Thyroid gland (tissue), 4 donors: ENCODE data around the gene ADGRF4. TPM values are rescaled to one million over a fixed set of nuclear protein-coding genes. Genes with fewer than 3 reads are reported as not detected.
"Not testable (repeated sequence)": the region's sequence is repeated elsewhere in the genome, so short reads cannot be mapped to it uniquely, and the experiment has no call there.

Experiments used
- DNase-seq, 2 donors: peaks; one replicate each; pipeline ENCODE4 v3.0.0-alpha.2; 2019
- H3K27ac ChIP-seq, 3 donors: fragments of 200-600 bp; sonication (generic); 1 replicate in 2 of 3; 2 replicates in 1 of 3; pipeline ENCODE4 v1.5.1; 2016 to 2019; ENCODE audit warnings: mild to moderate bottlenecking in 1 of 3, moderate library complexity in 1 of 3
- H3K27me3 ChIP-seq: fragments of 200-600 bp; sonication (generic); one replicate; pipeline ENCODE4 v1.5.1; 2019
- H3K36me3 ChIP-seq, 2 donors: fragments of 200-600 bp; sonication (generic); one replicate each; pipeline ENCODE4 v1.5.1; 2016 to 2019
- H3K4me1 ChIP-seq, 2 donors: fragments of 200-600 bp; sonication (generic); one replicate each; pipeline ENCODE4 v1.5.1; 2017 to 2019
- H3K4me3 ChIP-seq, 3 donors: fragments of 200-600 bp; sonication (generic); replicated peaks in 1 of 3; 1 replicate in 2 of 3; 2 replicates in 1 of 3; pipeline ENCODE4 v1.5.1; 2016; ENCODE audit warnings: mild to moderate bottlenecking in 1 of 3
- H3K9me3 ChIP-seq: fragments of 200-600 bp; sonication (generic); one replicate; pipeline ENCODE4 v1.5.1; 2017
- CTCF ChIP-seq, 6 experiments: fragments of 200-600 bp in 3 of 6; fragments of 450-650 bp in 3 of 6; sonication (generic) in 3 of 6; IDR thresholded peaks; one replicate each; pipeline ENCODE4 v1.5.1; 2016 to 2019; ENCODE audit warnings: antibody characterized with exemption in 6 of 6, mild to moderate bottlenecking in 2 of 6, inconsistent platforms in 1 of 6, moderate library complexity in 1 of 6
- POLR2A ChIP-seq, 2 donors: fragments of 450-650 bp; IDR thresholded peaks; one replicate each; pipeline ENCODE4 v1.6.1; 2017; ENCODE audit warnings: antibody characterized with exemption in 2 of 2, mild to moderate bottlenecking in 2 of 2, moderate library complexity in 1 of 2
- WGBS, 2 donors: methylation state at CpG; one replicate each; pipeline ENCODE4 v1.1.5; 2017; 5-methylcytosine and 5-hydroxymethylcytosine counted together
- intact Hi-C: fragments of 100-400 bp; cut with DNase I; formaldehyde crosslinking; loops from one replicate; pipeline ENCODE4 v1.15.1; 2023
- total RNA-seq, 4 donors: library from RNA; depleted of rRNA; stranded (reverse); fragments of >200 nt; gene quantifications; one replicate each; pipeline ENCODE4 v1.2.3, GENCODE V29; 2016

Gene ADGRF4
- total RNA-seq, 4 donors from 2014 or later, result 0.13 TPM; not detected in 3

- TF ChIP-seq CTCF (IDR thresholded peaks at IDR 0.05) (no peak), POLR2A (IDR thresholded peaks at IDR 0.05) (no peak)
- Histone ChIP-seq H3K4me1 (no peaks in the 10 kb centered on the region), H3K36me3 (no peaks in the 10 kb centered on the region), H3K9me3 (no peaks in the 10 kb centered on the region), H3K27ac (no peak overlapping the region), H3K27me3 (no peaks in the 10 kb centered on the region), H3K4me3 (no peak overlapping the region)
- DNase-seq, result no peak
- WGBS, 2 donors, result 72 to 74% methylated on average over 7 of the region's 7 CpGs
- intact Hi-C loops, result no loop called here
Measured at GRCh38 chr6:47736083-47736700, 37.8 kb downstream of the ADGRF4 start.

GRCh38 chr6:47737406-47737805, 39.0 kb downstream of the ADGRF4 start:
- Histone ChIP-seq H3K27ac (no peak overlapping the region), H3K4me3 (no peak overlapping the region), H3K36me3 (no peaks in the 10 kb centered on the region), H3K27me3 (no peaks in the 10 kb centered on the region), H3K9me3 (no peaks in the 10 kb centered on the region), H3K4me1 (no peaks in the 10 kb centered on the region)
- no peak for DNase-seq
- 82 to 86% methylated on average over 2 of the region's 2 CpGs for WGBS, 2 donors
- no peak for TF ChIP-seq POLR2A (IDR thresholded peaks at IDR 0.05)
- TF ChIP-seq CTCF (IDR thresholded peaks at IDR 0.05), result no peak
- intact Hi-C loops, result no loop called here

GRCh38 chr6:47740714-47741113, 42.3 kb downstream of the ADGRF4 start:
- TF ChIP-seq CTCF (IDR thresholded peaks at IDR 0.05) (no peak), POLR2A (IDR thresholded peaks at IDR 0.05) (no peak)
- intact Hi-C loops, result no loop called here
- Histone ChIP-seq H3K27ac (no peak overlapping the region), H3K9me3 (no peaks in the 10 kb centered on the region), H3K4me3 (no peak overlapping the region), H3K36me3 (no peaks in the 10 kb centered on the region), H3K27me3 (no peaks in the 10 kb centered on the region), H3K4me1 (no peaks in the 10 kb centered on the region)
- WGBS, 2 donors, result 82 to 86% methylated on average over 1 of the region's 1 CpG
- no peak for DNase-seq

- no peak overlapping the region for H3K4me3 ChIP-seq
- no peaks in the 10 kb centered on the region for H3K36me3 ChIP-seq
- WGBS, 2 donors, result 70 to 84% methylated on average over 2 of the region's 2 CpGs
- DNase-seq, result no peak
- no peak overlapping the region for H3K27ac ChIP-seq
- TF ChIP-seq POLR2A (IDR thresholded peaks at IDR 0.05), result no peak
- TF ChIP-seq CTCF (IDR thresholded peaks at IDR 0.05), result no peak
- H3K4me1 ChIP-seq, result no peaks in the 10 kb centered on the region
- no peaks in the 10 kb centered on the region for H3K27me3 ChIP-seq
- intact Hi-C loops, result no loop called here
- H3K9me3 ChIP-seq, result no peaks in the 10 kb centered on the region
Measured at GRCh38 chr6:47741807-47742206, 43.4 kb downstream of the ADGRF4 start.

GRCh38 chr6:47743744-47744143, 45.4 kb downstream of the ADGRF4 start:
- Histone ChIP-seq H3K9me3 (no peaks in the 10 kb centered on the region), H3K27ac (no peak overlapping the region), H3K4me1 (no peaks in the 10 kb centered on the region), H3K4me3 (no peak overlapping the region), H3K27me3 (no peaks in the 10 kb centered on the region), H3K36me3 (no peaks in the 10 kb centered on the region)
- intact Hi-C loops, result no loop called here
- TF ChIP-seq CTCF (IDR thresholded peaks at IDR 0.05) (no peak), POLR2A (IDR thresholded peaks at IDR 0.05) (no peak)
- DNase-seq, result no peak

- intact Hi-C loops, H3K36me3 ChIP-seq, H3K27me3 ChIP-seq, H3K9me3 ChIP-seq, DNase-seq, H3K4me3 ChIP-seq, H3K27ac ChIP-seq, H3K4me1 ChIP-seq: not testable (repeated sequence)
- whole genome bisulfite sequencing, 2 donors, result 96 to 100% methylated on average over 3 of the region's 3 CpGs
Measured at GRCh38 chr6:47745269-47745668, 46.9 kb downstream of the ADGRF4 start.
